B cell (primary cell): ENCODE results near the gene RORC. TPM values are rescaled to one million over a fixed set of nuclear protein-coding genes. Genes with fewer than 3 reads are reported as not detected.

Source experiments
- ATAC-seq: fragments of 200-7000 bp; cut with Tn5 transposase; one replicate; pipeline ENCODE4 v1.10.0; 2021; ENCODE audit warnings: low read depth, mild to moderate bottlenecking, moderate number of reproducible peaks, moderate library complexity
- CTCF ChIA-PET: fragments of 350-600 bp; sonication (Branson Sonifier 250); formaldehyde crosslinking; loops from one replicate; lab custom pipeline; 2021; ENCODE audit warnings: antibody characterized with exemption, inconsistent platforms; lab: Charles Lee
- POLR2A ChIA-PET: fragments of 350-600 bp; sonication (Branson Sonifier 250); formaldehyde crosslinking; loops from one replicate; lab custom pipeline; 2021; ENCODE audit warnings: antibody characterized with exemption; lab: Charles Lee
- DNase-seq: peaks from one replicate; pipeline ENCODE4 v3.0.0; 2013
- H2AFZ ChIP-seq: 2 replicates; pipeline ENCODE4 v1.6.1; 2012; ENCODE audit warnings: mild to moderate bottlenecking, low read depth, low read length; ENCODE audit not compliant: insufficient read depth, poor library complexity, severe bottlenecking
- H3K27ac ChIP-seq, 2 donors: 1 replicate in 1 of 2; 2 replicates in 1 of 2; pipeline ENCODE4 v1.5.1; 2012 to 2013; ENCODE audit warnings: low read length in 2 of 2, mild to moderate bottlenecking in 2 of 2, moderate library complexity in 1 of 2
- H3K27me3 ChIP-seq, 4 experiments: fragments of 200-600 bp in 1 of 4; sonication (generic) in 1 of 4; replicated peaks in 1 of 4; 1 replicate in 2 of 4; 2 replicates in 2 of 4; pipeline versions ENCODE4 v1.6.1 to v1.7.0; 2013 to 2016; ENCODE audit warnings: low read length in 3 of 4, mild to moderate bottlenecking in 2 of 4, mixed read lengths in 1 of 4, moderate library complexity in 1 of 4; ENCODE audit not compliant: insufficient read depth in 4 of 4, control insufficient read depth in 3 of 4; ENCODE audit errors: control extremely low read depth in 1 of 4
- H3K36me3 ChIP-seq, 2 experiments: replicated peaks in 1 of 2; 1 replicate in 1 of 2; 2 replicates in 1 of 2; pipeline versions ENCODE4 v1.6.1 to v1.7.1; 2013; ENCODE audit warnings: low read length in 1 of 2; ENCODE audit not compliant: insufficient read depth in 2 of 2, control insufficient read depth in 1 of 2; ENCODE audit errors: control extremely low read depth in 1 of 2, extremely low read depth in 1 of 2
- H3K4me1 ChIP-seq, 2 donors: fragments of 200-600 bp in 1 of 2; sonication (generic) in 1 of 2; 1 replicate in 1 of 2; 2 replicates in 1 of 2; pipeline versions ENCODE4 v1.5.1 to v1.6.1; 2013 to 2017; ENCODE audit warnings: low read length in 2 of 2; ENCODE audit not compliant: control insufficient read depth in 2 of 2, insufficient read depth in 2 of 2
- H3K4me2 ChIP-seq: replicated peaks from 2 replicates; pipeline ENCODE3; 2012; ENCODE audit warnings: mild to moderate bottlenecking, low read depth, low read length; ENCODE audit not compliant: poor library complexity, severe bottlenecking
- H3K4me3 ChIP-seq, 5 experiments: fragments of 200-600 bp in 1 of 5; sonication (generic) in 1 of 5; 1 replicate in 3 of 5; 2 replicates in 2 of 5; pipeline versions ENCODE4 v1.5.1 to v1.7.0; 2011 to 2016; ENCODE audit warnings: low read length in 4 of 5, mild to moderate bottlenecking in 4 of 5, low read depth in 2 of 5, control low read depth in 1 of 5, moderate library complexity in 1 of 5; ENCODE audit not compliant: insufficient read depth in 1 of 5; ENCODE audit errors: control extremely low read depth in 1 of 5, extremely low read depth in 1 of 5
- H3K79me2 ChIP-seq: fragments of 200-600 bp; sonication (generic); one replicate; pipeline ENCODE4 v1.6.0; 2016; ENCODE audit warnings: low read length; ENCODE audit not compliant: control insufficient read depth, insufficient read depth
- H3K9ac ChIP-seq: fragments of 200-600 bp; sonication (generic); 2 replicates; pipeline ENCODE4 v1.6.1; 2017; ENCODE audit warnings: mild to moderate bottlenecking, low read length, moderate library complexity
- H3K9me3 ChIP-seq, 3 donors: one replicate each; pipeline versions ENCODE4 v1.6.1 to v1.7.1; 2013; ENCODE audit warnings: low read length in 2 of 3; ENCODE audit not compliant: control insufficient read depth in 2 of 3, insufficient read depth in 1 of 3; ENCODE audit errors: control extremely low read depth in 1 of 3
- H4K20me1 ChIP-seq: 2 replicates; pipeline ENCODE4 v1.6.0; 2012; ENCODE audit warnings: mild to moderate bottlenecking, low read length; ENCODE audit not compliant: insufficient read depth, control insufficient read depth, poor library complexity, severe bottlenecking
- H3K27ac Mint-ChIP-seq: one replicate; pipeline ENCODE4 v1.8.0; 2021; ENCODE audit warnings: mixed read lengths
- H3K27me3 Mint-ChIP-seq: one replicate; pipeline ENCODE4 v1.8.0; 2021; ENCODE audit warnings: mixed read lengths
- H3K4me1 Mint-ChIP-seq: one replicate; pipeline ENCODE4 v1.8.0; 2021; ENCODE audit warnings: mixed read lengths
- H3K4me3 Mint-ChIP-seq: one replicate; pipeline ENCODE4 v1.8.0; 2021; ENCODE audit warnings: mixed read lengths
- H3K9me3 Mint-ChIP-seq: one replicate; pipeline ENCODE4 v1.8.0; 2022; ENCODE audit warnings: mixed read lengths; ENCODE audit not compliant: insufficient read depth
- CTCF ChIP-seq: fragments of 200-600 bp; IDR thresholded peaks from one replicate; pipeline ENCODE4 v1.8.0; 2022; ENCODE audit warnings: antibody characterized with exemption, mild to moderate bottlenecking
- EZH2 ChIP-seq: IDR thresholded peaks from 2 replicates; pipeline ENCODE4 v1.6.1; 2012; ENCODE audit warnings: borderline replicate concordance, low read depth, mild to moderate bottlenecking, moderate library complexity, low read length; ENCODE audit not compliant: insufficient read depth, poor library complexity, severe bottlenecking
- WGBS: methylation state at CpG from one replicate; pipeline ENCODE4 v1.1.5; 2013; ENCODE audit warnings: missing lambda C conversion rate; ENCODE audit not compliant: insufficient coverage; 5-methylcytosine and 5-hydroxymethylcytosine counted together
- intact Hi-C: fragments of 100-400 bp; cut with micrococcal nuclease; formaldehyde crosslinking; loops from one replicate; pipeline ENCODE4 v1.10.0; 2022
- polyA plus RNA-seq: library from polyadenylated mRNA; depleted of rRNA; stranded (reverse); fragments of >200 nt; gene quantifications from 2 replicates; pipeline ENCODE4 v1.2.3, GENCODE V29; 2012
- total RNA-seq, 2 donors: library from RNA; stranded (reverse); fragments of 120-200 nt in 1 of 2; gene quantifications; 1 replicate in 1 of 2; 2 replicates in 1 of 2; pipeline versions ENCODE4 v1.2.3 to v1.2.4, GENCODE V29; 2013 to 2022

The RORC gene
- total and polyA plus RNA-seq, 2 donors (not counting 1 experiment from before 2014, with no cell fraction given) = 0.15 TPM; not detected in 1

- Histone ChIP-seq H3K27me3 (peaks cover 0 to 9% (median 0%) of the 10 kb centered on the region in 4 experiments), H3K27ac (no peak overlapping the region), H3K9me3 (peaks cover 0 to 3% (median 0%) of the 10 kb centered on the region in 3 donors), H4K20me1 (no peaks in the 10 kb centered on the region), H3K4me3 (no peak overlapping the region), H3K4me1 (peaks cover 7 to 8% of the 10 kb centered on the region in 2 donors), H3K4me2 (no peak overlapping the region), H3K36me3 (no peaks in the 10 kb centered on the region), H3K79me2 (no peaks in the 10 kb centered on the region), H2AFZ (no peak overlapping the region), H3K9ac (no peak overlapping the region)
- ATAC-seq (no peak), DNase-seq (no peak)
- ChIA-PET CTCF (interaction anchor here (2.1 kb wide), 1 partner anchor 10 kb away, joined by 4 read pairs; no protein-coding TSS in a partner anchor), POLR2A (interaction anchor here (0.6 kb wide), 1 partner anchor 332 kb away, joined by 3 read pairs; no protein-coding TSS in a partner anchor)
- Mint-ChIP-seq H3K4me3 (no peak overlapping the region), H3K27me3 (peaks cover 12% of the 10 kb centered on the region), H3K9me3 (no peaks in the 10 kb centered on the region), H3K4me1 (peaks cover 13% of the 10 kb centered on the region), H3K27ac (no peak overlapping the region)
- 75% methylated on average over 6 of the region's 11 CpGs for WGBS
- intact Hi-C loops = no loop called here
- TF ChIP-seq CTCF (no peak), EZH2 (no peak)
These were observed 16.4 kb upstream of the RORC start for GRCh38 chr1:151847867-151848596.

- H2AFZ ChIP-seq = no peak overlapping the region
- POLR2A ChIA-PET = no interaction called here
These were observed 15.2 kb upstream of the RORC start for GRCh38 chr1:151846686-151847237.

More at GRCh38 chr1:151846686-151847237, 15.2 kb upstream of the RORC start:
- Histone ChIP-seq H3K4me2 (no peak overlapping the region), H3K4me3 (no peak overlapping the region), H3K79me2 (no peaks in the 10 kb centered on the region), H4K20me1 (no peaks in the 10 kb centered on the region), H3K9me3 (peaks cover 0 to 3% (median 0%) of the 10 kb centered on the region in 3 donors), H3K9ac (no peak overlapping the region), H3K36me3 (no peaks in the 10 kb centered on the region), H3K4me1 (peaks cover 10% of the 10 kb centered on the region in 2 donors), H3K27me3 (peaks cover 0 to 9% (median 0%) of the 10 kb centered on the region in 4 experiments), H3K27ac (no peak overlapping the region)
- Mint-ChIP-seq H3K27me3 (peaks cover 11% of the 10 kb centered on the region), H3K4me1 (peaks cover 13% of the 10 kb centered on the region), H3K4me3 (no peak overlapping the region), H3K9me3 (no peaks in the 10 kb centered on the region), H3K27ac (no peak overlapping the region)
- ATAC-seq (no peak), DNase-seq (no peak)
- intact Hi-C loops = no loop called here
- 90% methylated on average over 7 of the region's 8 CpGs for WGBS
- CTCF ChIA-PET = interaction anchor here (2.1 kb wide), 1 partner anchor 11 kb away, joined by 4 read pairs; no protein-coding TSS in a partner anchor
- TF ChIP-seq EZH2 (no peak), CTCF (no peak)
